H1 (cell line): ENCODE measurements around the gene NOTUM. TPM values are rescaled to one million over a fixed set of nuclear protein-coding genes. Genes with fewer than 3 reads are reported as not detected.

Source experiments
- CTCF ChIA-PET: fragments of 300-600 bp; sonication (Branson Sonifier 250); formaldehyde crosslinking; loops from one replicate; lab custom pipeline; 2021; ENCODE audit not compliant: partially characterized antibody; lab: Charles Lee
- POLR2A ChIA-PET: fragments of 300-600 bp; sonication (Branson Sonifier 250); formaldehyde crosslinking; loops from one replicate; lab custom pipeline; 2021; ENCODE audit warnings: inconsistent platforms; ENCODE audit not compliant: partially characterized antibody; lab: Charles Lee
- DNase-seq, 2 experiments: peaks; one replicate each; pipeline versions ENCODE4 v3.0.0 to v3.0.0-alpha.2; 2010 to 2022; ENCODE audit warnings: low spot score in 2 of 2, low read depth in 1 of 2, mixed read lengths in 1 of 2
- FAIRE-seq: peaks from 2 replicates; lab custom pipeline; 2011; peaks lifted over from hg19 to GRCh38; lab: Jason Lieb, UNC
- H2AFZ ChIP-seq: 2 replicates; pipeline ENCODE4 v1.8.1; 2012; ENCODE audit warnings: low read length, inconsistent platforms
- H2AK5ac ChIP-seq: 2 replicates; pipeline ENCODE4 v1.6.1; 2013; ENCODE audit warnings: low read depth, low read length
- H2BK120ac ChIP-seq: replicated peaks from 2 replicates; pipeline ENCODE3; 2013; ENCODE audit warnings: low read depth, low read length, inconsistent platforms
- H2BK12ac ChIP-seq: 2 replicates; pipeline ENCODE4 v1.6.1; 2013; ENCODE audit warnings: low read depth, low read length
- H2BK15ac ChIP-seq: 2 replicates; pipeline ENCODE4 v1.6.1; 2013; ENCODE audit warnings: low read length
- H2BK20ac ChIP-seq: 2 replicates; pipeline ENCODE4 v1.6.1; 2013; ENCODE audit warnings: low read length
- H2BK5ac ChIP-seq: 2 replicates; pipeline ENCODE4 v1.6.1; 2013; ENCODE audit warnings: low read depth, low read length
- H3K14ac ChIP-seq: 2 replicates; pipeline ENCODE4 v1.6.1; 2013; ENCODE audit warnings: inconsistent platforms; ENCODE audit not compliant: insufficient read length
- H3K18ac ChIP-seq: 2 replicates; pipeline ENCODE4 v1.6.1; 2013; ENCODE audit warnings: low read length; ENCODE audit errors: extremely low read depth
- H3K23ac ChIP-seq: 2 replicates; pipeline ENCODE4 v1.6.1; 2013; ENCODE audit warnings: inconsistent platforms; ENCODE audit not compliant: insufficient read length
- H3K23me2 ChIP-seq: 2 replicates; pipeline ENCODE4 v1.6.1; 2013; ENCODE audit warnings: low read depth, low read length
- H3K27ac ChIP-seq: 2 replicates; pipeline ENCODE4 v1.6.1; 2011; ENCODE audit warnings: low read depth, low read length, inconsistent platforms
- H3K27me3 ChIP-seq, 4 experiments: replicated peaks in 1 of 4; 1 replicate in 1 of 4; 2 replicates in 3 of 4; pipeline versions ENCODE4 v1.6.1 to v1.8.1; 2011 to 2013; ENCODE audit warnings: low read length in 3 of 4, mild to moderate bottlenecking in 3 of 4, inconsistent platforms in 2 of 4, mixed read lengths in 2 of 4, moderate library complexity in 1 of 4; ENCODE audit not compliant: control insufficient read depth in 3 of 4, insufficient read depth in 3 of 4; ENCODE audit errors: extremely low read depth in 1 of 4
- H3K36me3 ChIP-seq, 4 experiments: 2 replicates each; pipeline versions ENCODE4 v1.6.1 to v1.8.1; 2011 to 2013; ENCODE audit warnings: mild to moderate bottlenecking in 4 of 4, low read length in 3 of 4, moderate library complexity in 2 of 4, control low read depth in 1 of 4, inconsistent platforms in 1 of 4; ENCODE audit not compliant: insufficient read depth in 4 of 4, control insufficient read depth in 2 of 4
- H3K4ac ChIP-seq: replicated peaks from 2 replicates; pipeline ENCODE3; 2013; ENCODE audit warnings: low read length, low read depth, mixed read lengths, inconsistent platforms; ENCODE audit not compliant: insufficient read length
- H3K4me1 ChIP-seq, 4 experiments: replicated peaks in 1 of 4; 1 replicate in 1 of 4; 2 replicates in 3 of 4; pipeline versions ENCODE4 v1.6.1 to v1.8.1; 2011 to 2013; ENCODE audit warnings: low read length in 3 of 4, inconsistent platforms in 2 of 4, mixed read lengths in 1 of 4; ENCODE audit not compliant: insufficient read depth in 4 of 4, control insufficient read depth in 3 of 4
- H3K4me2 ChIP-seq, 2 experiments: 2 replicates each; pipeline versions ENCODE4 v1.6.1 to v1.8.1; 2011 to 2013; ENCODE audit warnings: low read depth in 2 of 2, low read length in 2 of 2, control low read depth in 1 of 2, inconsistent platforms in 1 of 2, mild to moderate bottlenecking in 1 of 2; ENCODE audit not compliant: insufficient read depth in 1 of 2
- H3K4me3 ChIP-seq, 4 experiments: fragments of 200-600, 300-600 bp in 1 of 4; sonication (generic), shearing (Covaris generic), sonication (Bioruptor Twin) in 1 of 4; 2 replicates each; pipeline versions ENCODE4 v1.5.1 to v1.8.1; 2011 to 2016; ENCODE audit warnings: low read length in 4 of 4, low read depth in 3 of 4, control low read depth in 2 of 4, inconsistent platforms in 2 of 4, mild to moderate bottlenecking in 2 of 4, mixed read lengths in 1 of 4, moderate library complexity in 1 of 4; ENCODE audit not compliant: insufficient read depth in 2 of 4; ENCODE audit errors: extremely low read depth in 1 of 4
- H3K56ac ChIP-seq: replicated peaks from 2 replicates; pipeline ENCODE3; 2013; ENCODE audit warnings: low read depth, mild to moderate bottlenecking, mixed read lengths, low read length, inconsistent platforms; ENCODE audit not compliant: insufficient read length
- H3K79me1 ChIP-seq: 2 replicates; pipeline ENCODE4 v1.6.1; 2013; ENCODE audit warnings: low read depth, low read length, control low read depth
- H3K79me2 ChIP-seq, 2 experiments: 2 replicates each; pipeline versions ENCODE4 v1.6.1 to v1.8.1; 2012 to 2013; ENCODE audit warnings: low read length in 2 of 2, mild to moderate bottlenecking in 2 of 2, inconsistent platforms in 1 of 2; ENCODE audit not compliant: insufficient read depth in 2 of 2, control insufficient read depth in 1 of 2
- H3K9ac ChIP-seq, 4 experiments: replicated peaks in 1 of 4; 1 replicate in 1 of 4; 2 replicates in 3 of 4; pipeline versions ENCODE4 v1.6.1 to v1.8.1; 2011 to 2013; ENCODE audit warnings: low read depth in 3 of 4, low read length in 3 of 4, control low read depth in 2 of 4, mild to moderate bottlenecking in 2 of 4, moderate library complexity in 2 of 4, inconsistent platforms in 1 of 4; ENCODE audit errors: extremely low read depth in 1 of 4
- H3K9me3 ChIP-seq, 2 experiments: 2 replicates each; pipeline versions ENCODE4 v1.6.1 to v1.8.1; 2012 to 2013; ENCODE audit warnings: mild to moderate bottlenecking in 2 of 2, moderate library complexity in 2 of 2, control low read depth in 1 of 2, inconsistent platforms in 1 of 2, low read depth in 1 of 2, low read length in 1 of 2, mixed read lengths in 1 of 2; ENCODE audit not compliant: insufficient read depth in 2 of 2
- H4K20me1 ChIP-seq, 2 experiments: replicated peaks in 1 of 2; 2 replicates each; pipeline versions ENCODE3 to v1.8.1; 2011 to 2013; ENCODE audit warnings: inconsistent platforms in 2 of 2, low read length in 2 of 2, mild to moderate bottlenecking in 1 of 2; ENCODE audit not compliant: insufficient read depth in 2 of 2, control insufficient read depth in 1 of 2
- H4K5ac ChIP-seq: 2 replicates; pipeline ENCODE4 v1.6.1; 2013; ENCODE audit warnings: low read length, low read depth, mixed read lengths, inconsistent platforms; ENCODE audit not compliant: insufficient read length
- H4K8ac ChIP-seq: 2 replicates; pipeline ENCODE4 v1.8.0; 2013; ENCODE audit warnings: mild to moderate bottlenecking, moderate library complexity, low read length, inconsistent platforms; ENCODE audit not compliant: insufficient read depth; ENCODE audit errors: extremely low read depth
- H4K91ac ChIP-seq: replicated peaks from 2 replicates; pipeline ENCODE3; 2013; ENCODE audit warnings: low read length, mixed read lengths, inconsistent platforms; ENCODE audit not compliant: insufficient read length
- ASH2L ChIP-seq: fragments of 200-600, 300-600 bp; sonication (generic); IDR thresholded peaks from one replicate; pipeline ENCODE4 v1.7.1; 2017; ENCODE audit warnings: low read length
- BACH1 ChIP-seq: IDR thresholded peaks from 2 replicates; pipeline ENCODE4 v1.6.1; 2012; ENCODE audit warnings: low read length, improper control_type of control experiment
- CTBP2 ChIP-seq: IDR thresholded peaks from 2 replicates; pipeline ENCODE4 v1.7.0; 2011; ENCODE audit warnings: borderline replicate concordance, mild to moderate bottlenecking, moderate library complexity, mixed read lengths, low read length; ENCODE audit not compliant: insufficient read depth, insufficient read length
- EZH2 ChIP-seq: fragments of 200-600 bp; sonication (generic); IDR thresholded peaks from 2 replicates; pipeline ENCODE4 v1.7.1; 2012; ENCODE audit warnings: low read depth, mild to moderate bottlenecking, moderate library complexity, low read length, inconsistent platforms; ENCODE audit not compliant: severe bottlenecking
- GTF2F1 ChIP-seq: IDR thresholded peaks from 2 replicates; pipeline ENCODE4 v1.6.1; 2012; ENCODE audit warnings: low read depth, low read length, improper control_type of control experiment, borderline replicate concordance
- JUN ChIP-seq: IDR thresholded peaks from 2 replicates; pipeline ENCODE4 v1.6.1; 2011; ENCODE audit warnings: low read depth, mild to moderate bottlenecking, improper control_type of control experiment, low read length
- RAD21 ChIP-seq, 2 experiments: IDR thresholded peaks in 1 of 2; conservative IDR thresholded peaks in 1 of 2; 2 replicates each; pipeline ENCODE4 v1.6.1; 2011; ENCODE audit warnings: low read depth in 2 of 2, low read length in 2 of 2, improper control_type of control experiment in 1 of 2, inconsistent platforms in 1 of 2, mild to moderate bottlenecking in 1 of 2, moderate library complexity in 1 of 2
- TCF12 ChIP-seq: IDR thresholded peaks from 2 replicates; pipeline ENCODE4 v1.6.1; 2011; ENCODE audit warnings: low read depth, mild to moderate bottlenecking, low read length
- USF2 ChIP-seq: IDR thresholded peaks from 2 replicates; pipeline ENCODE4 v1.6.1; 2011; ENCODE audit warnings: low read length, improper control_type of control experiment
- WGBS, 2 experiments: shearing (Covaris generic) in 1 of 2; methylation state at CpG; one replicate each; pipeline versions ENCODE4 v1.1.6 to v1.1.7; 2013 to 2015; ENCODE audit warnings: low lambda C conversion rate in 2 of 2, mixed read lengths in 2 of 2, inconsistent platforms in 1 of 2, low coverage in 1 of 2, missing lambda C conversion rate in 1 of 2; ENCODE audit not compliant: insufficient replicate concordance in 2 of 2, insufficient coverage in 1 of 2, insufficient read length in 1 of 2; ENCODE audit errors: extremely low coverage in 1 of 2, missing lambda C conversion rate in 1 of 2; 5-methylcytosine and 5-hydroxymethylcytosine counted together
- polyA plus RNA-seq, 7 experiments: library from polyadenylated mRNA; depleted of rRNA in 3 of 7; stranded (reverse) in 5 of 7; unstranded in 2 of 7; fragments of >200 nt in 5 of 7; fragments of 200-250 nt in 2 of 7; gene quantifications; 1 replicate in 5 of 7; 2 replicates in 1 of 7; 4 replicates in 1 of 7; pipeline versions ENCODE4 v1.2.1 to v1.2.3, GENCODE V29; 2011 to 2013; ENCODE audit warnings: missing spikeins in 2 of 7, mixed read lengths in 2 of 7
- total RNA-seq: library from RNA; stranded (reverse); fragmentation: NEBNext Ultra II Directional; extraction: Animal tissue kit (Norgen Biotek cat#: 25700); gene quantifications from 2 replicates; pipeline ENCODE4 v1.2.1, GENCODE V29; 2021

Gene NOTUM
- total and polyA plus RNA-seq, 2 of the 8 experiments (the other 6 are each of a cell fraction or from before 2014, with no cell fraction given), result 0.45 to 0.76 TPM

GRCh38 chr17:81966343-81967243 is 5.6 kb upstream of the NOTUM start:
- H3K79me1 ChIP-seq, result no peaks in the 10 kb centered on the region
- ChIA-PET POLR2A (interaction anchor here (0.6 to 4.1 kb wide), 9 partner anchors 11 to 87 kb away, joined by 3 to 20 read pairs (median 4); partner anchors contain the start of genes ASPSCR1 and MAFG), CTCF (interaction anchor here (0.6 to 2.9 kb wide), 7 partner anchors 10 to 71 kb away, joined by 3 to 16 read pairs (median 5); partner anchors contain the start of gene DCXR)
- H3K4ac ChIP-seq, result peak overlapping the region; percentile 69
- H2BK5ac ChIP-seq, result peak overlapping the region; percentile 18; the same call in 1 of the 2 replicates
- H2BK15ac ChIP-seq, result peak overlapping the region; percentile 8; the same call in 1 of the 2 replicates
- no peaks in the 10 kb centered on the region for H3K9me3 ChIP-seq
- no peaks in the 10 kb centered on the region; the same call in 1 of the 2 replicates for H3K23me2 ChIP-seq
- H2BK120ac ChIP-seq, result peak overlapping the region; percentile 64
- WGBS, 2 experiments, result 51% methylated on average over 28 of the region's 41 CpGs; no CpG with 5 or more reads in 1 of the 2 experiments
- H4K8ac ChIP-seq, result peak overlapping the region; percentile 57
- no peak overlapping the region for H3K27ac ChIP-seq
- DNase-seq, result peak in 1 of 2 experiments; percentile 70
- peak overlapping the region; percentile 48; the same call in 1 of the 2 replicates for H2BK20ac ChIP-seq
- no peak overlapping the region for H2AK5ac ChIP-seq
- no peaks in the 10 kb centered on the region for H3K79me2 ChIP-seq
- H3K9ac ChIP-seq, result no peak overlapping the region
- H4K20me1 ChIP-seq, result peaks cover 2 to 3% of the 10 kb centered on the region in 2 experiments
- FAIRE-seq, result no peak
- no peak overlapping the region for H3K56ac ChIP-seq
- H4K5ac ChIP-seq, result peak overlapping the region; percentile 44
- H2BK12ac ChIP-seq, result peak overlapping the region; percentile 87; the same call in 1 of the 2 replicates
- H3K4me1 ChIP-seq, result peaks cover 0 to 19% (median 16%) of the 10 kb centered on the region in 4 experiments; a peak in 6 of 7 replicates
- peak overlapping the region; percentile 87 for H3K18ac ChIP-seq
- no peaks in the 10 kb centered on the region for H3K36me3 ChIP-seq
- peak overlapping the region in 1 of 4 experiments; percentile 40; a peak in 4 of 8 replicates for H3K4me3 ChIP-seq
- no peak overlapping the region for H3K23ac ChIP-seq
- peak overlapping the region; percentile 8 to 58 for H3K4me2 ChIP-seq
- H3K14ac ChIP-seq, result no peak overlapping the region
- H4K91ac ChIP-seq, result peak overlapping the region; percentile 91
- no peak overlapping the region for H2AFZ ChIP-seq
- H3K27me3 ChIP-seq, result peaks cover 8 to 54% (median 47%) of the 10 kb centered on the region in 4 experiments
- no peak for TF ChIP-seq EZH2
- TF ChIP-seq GTF2F1, result no peak
- TF ChIP-seq BACH1, result no peak
- peak; percentile 59 for TF ChIP-seq ASH2L
- peak; percentile 71 for TF ChIP-seq TCF12
- TF ChIP-seq USF2, result no peak
- peak; percentile 20 for TF ChIP-seq CTBP2
- no peak for TF ChIP-seq JUN
- TF ChIP-seq RAD21 (IDR thresholded peaks at IDR 0.05 in 1 of 2, conservative IDR thresholded peaks at IDR 0.05 in 1 of 2; ENCODE audit: low read depth in 2 of 2, low read length in 2 of 2), result no peak
